B cell (primary cell): ENCODE results near the gene SLC34A2. TPM values are rescaled to one million over a fixed set of nuclear protein-coding genes. Genes with fewer than 3 reads are reported as not detected.

Experiments
- ATAC-seq: fragments of 200-7000 bp; cut with Tn5 transposase; one replicate; pipeline ENCODE4 v1.10.0; 2021; ENCODE audit warnings: low read depth, mild to moderate bottlenecking, moderate number of reproducible peaks, moderate library complexity
- CTCF ChIA-PET: fragments of 350-600 bp; sonication (Branson Sonifier 250); formaldehyde crosslinking; loops from one replicate; lab custom pipeline; 2021; ENCODE audit warnings: antibody characterized with exemption, inconsistent platforms; lab: Charles Lee
- POLR2A ChIA-PET: fragments of 350-600 bp; sonication (Branson Sonifier 250); formaldehyde crosslinking; loops from one replicate; lab custom pipeline; 2021; ENCODE audit warnings: antibody characterized with exemption; lab: Charles Lee
- DNase-seq: peaks from one replicate; pipeline ENCODE4 v3.0.0; 2013
- H2AFZ ChIP-seq: 2 replicates; pipeline ENCODE4 v1.6.1; 2012; ENCODE audit warnings: mild to moderate bottlenecking, low read depth, low read length; ENCODE audit not compliant: insufficient read depth, poor library complexity, severe bottlenecking
- H3K27ac ChIP-seq, 2 donors: 1 replicate in 1 of 2; 2 replicates in 1 of 2; pipeline ENCODE4 v1.5.1; 2012 to 2013; ENCODE audit warnings: low read length in 2 of 2, mild to moderate bottlenecking in 2 of 2, moderate library complexity in 1 of 2
- H3K27me3 ChIP-seq, 4 experiments: fragments of 200-600 bp in 1 of 4; sonication (generic) in 1 of 4; replicated peaks in 1 of 4; 1 replicate in 2 of 4; 2 replicates in 2 of 4; pipeline versions ENCODE4 v1.6.1 to v1.7.0; 2013 to 2016; ENCODE audit warnings: low read length in 3 of 4, mild to moderate bottlenecking in 2 of 4, mixed read lengths in 1 of 4, moderate library complexity in 1 of 4; ENCODE audit not compliant: insufficient read depth in 4 of 4, control insufficient read depth in 3 of 4; ENCODE audit errors: control extremely low read depth in 1 of 4
- H3K36me3 ChIP-seq, 2 experiments: replicated peaks in 1 of 2; 1 replicate in 1 of 2; 2 replicates in 1 of 2; pipeline versions ENCODE4 v1.6.1 to v1.7.1; 2013; ENCODE audit warnings: low read length in 1 of 2; ENCODE audit not compliant: insufficient read depth in 2 of 2, control insufficient read depth in 1 of 2; ENCODE audit errors: control extremely low read depth in 1 of 2, extremely low read depth in 1 of 2
- H3K4me1 ChIP-seq, 2 donors: fragments of 200-600 bp in 1 of 2; sonication (generic) in 1 of 2; 1 replicate in 1 of 2; 2 replicates in 1 of 2; pipeline versions ENCODE4 v1.5.1 to v1.6.1; 2013 to 2017; ENCODE audit warnings: low read length in 2 of 2; ENCODE audit not compliant: control insufficient read depth in 2 of 2, insufficient read depth in 2 of 2
- H3K4me2 ChIP-seq: replicated peaks from 2 replicates; pipeline ENCODE3; 2012; ENCODE audit warnings: mild to moderate bottlenecking, low read depth, low read length; ENCODE audit not compliant: poor library complexity, severe bottlenecking
- H3K4me3 ChIP-seq, 5 experiments: fragments of 200-600 bp in 1 of 5; sonication (generic) in 1 of 5; 1 replicate in 3 of 5; 2 replicates in 2 of 5; pipeline versions ENCODE4 v1.5.1 to v1.7.0; 2011 to 2016; ENCODE audit warnings: low read length in 4 of 5, mild to moderate bottlenecking in 4 of 5, low read depth in 2 of 5, control low read depth in 1 of 5, moderate library complexity in 1 of 5; ENCODE audit not compliant: insufficient read depth in 1 of 5; ENCODE audit errors: control extremely low read depth in 1 of 5, extremely low read depth in 1 of 5
- H3K79me2 ChIP-seq: fragments of 200-600 bp; sonication (generic); one replicate; pipeline ENCODE4 v1.6.0; 2016; ENCODE audit warnings: low read length; ENCODE audit not compliant: control insufficient read depth, insufficient read depth
- H3K9ac ChIP-seq: fragments of 200-600 bp; sonication (generic); 2 replicates; pipeline ENCODE4 v1.6.1; 2017; ENCODE audit warnings: mild to moderate bottlenecking, low read length, moderate library complexity
- H3K9me3 ChIP-seq, 3 donors: one replicate each; pipeline versions ENCODE4 v1.6.1 to v1.7.1; 2013; ENCODE audit warnings: low read length in 2 of 3; ENCODE audit not compliant: control insufficient read depth in 2 of 3, insufficient read depth in 1 of 3; ENCODE audit errors: control extremely low read depth in 1 of 3
- H4K20me1 ChIP-seq: 2 replicates; pipeline ENCODE4 v1.6.0; 2012; ENCODE audit warnings: mild to moderate bottlenecking, low read length; ENCODE audit not compliant: insufficient read depth, control insufficient read depth, poor library complexity, severe bottlenecking
- H3K27ac Mint-ChIP-seq: one replicate; pipeline ENCODE4 v1.8.0; 2021; ENCODE audit warnings: mixed read lengths
- H3K27me3 Mint-ChIP-seq: one replicate; pipeline ENCODE4 v1.8.0; 2021; ENCODE audit warnings: mixed read lengths
- H3K4me1 Mint-ChIP-seq: one replicate; pipeline ENCODE4 v1.8.0; 2021; ENCODE audit warnings: mixed read lengths
- H3K4me3 Mint-ChIP-seq: one replicate; pipeline ENCODE4 v1.8.0; 2021; ENCODE audit warnings: mixed read lengths
- H3K9me3 Mint-ChIP-seq: one replicate; pipeline ENCODE4 v1.8.0; 2022; ENCODE audit warnings: mixed read lengths; ENCODE audit not compliant: insufficient read depth
- CTCF ChIP-seq: fragments of 200-600 bp; IDR thresholded peaks from one replicate; pipeline ENCODE4 v1.8.0; 2022; ENCODE audit warnings: antibody characterized with exemption, mild to moderate bottlenecking
- EZH2 ChIP-seq: IDR thresholded peaks from 2 replicates; pipeline ENCODE4 v1.6.1; 2012; ENCODE audit warnings: borderline replicate concordance, low read depth, mild to moderate bottlenecking, moderate library complexity, low read length; ENCODE audit not compliant: insufficient read depth, poor library complexity, severe bottlenecking
- WGBS: methylation state at CpG from one replicate; pipeline ENCODE4 v1.1.5; 2013; ENCODE audit warnings: missing lambda C conversion rate; ENCODE audit not compliant: insufficient coverage; 5-methylcytosine and 5-hydroxymethylcytosine counted together
- intact Hi-C: fragments of 100-400 bp; cut with micrococcal nuclease; formaldehyde crosslinking; loops from one replicate; pipeline ENCODE4 v1.10.0; 2022
- polyA plus RNA-seq: library from polyadenylated mRNA; depleted of rRNA; stranded (reverse); fragments of >200 nt; gene quantifications from 2 replicates; pipeline ENCODE4 v1.2.3, GENCODE V29; 2012
- total RNA-seq, 2 donors: library from RNA; stranded (reverse); fragments of 120-200 nt in 1 of 2; gene quantifications; 1 replicate in 1 of 2; 2 replicates in 1 of 2; pipeline versions ENCODE4 v1.2.3 to v1.2.4, GENCODE V29; 2013 to 2022

The SLC34A2 gene
- total and polyA plus RNA-seq, 2 donors (not counting 1 experiment from before 2014, with no cell fraction given) = not detected

DNA sequence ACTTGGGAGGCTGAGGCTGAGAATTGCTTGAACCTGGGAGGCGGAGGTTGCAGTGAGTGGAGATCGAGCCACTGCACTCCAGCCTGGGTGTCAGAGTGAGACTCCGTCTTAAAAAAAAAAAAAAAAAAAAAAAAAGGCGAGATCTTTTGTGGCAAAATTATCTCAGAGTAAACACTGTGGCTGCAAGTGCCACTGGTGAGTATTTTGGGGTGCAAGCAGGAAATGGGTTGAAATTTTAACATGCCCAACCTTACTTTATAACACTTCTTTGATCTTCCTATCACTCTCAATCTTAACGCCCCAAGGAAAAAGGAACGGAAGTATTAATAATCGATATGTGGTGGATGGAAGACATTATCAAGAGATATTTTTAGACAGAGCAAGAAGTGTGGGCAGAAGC is 32.1 kb downstream of the SLC34A2 start:
- POLR2A ChIA-PET = no interaction called here
- Histone ChIP-seq H3K4me3 (no peak overlapping the region), H3K36me3 (no peaks in the 10 kb centered on the region), H4K20me1 (no peaks in the 10 kb centered on the region), H3K27ac (no peak overlapping the region), H3K4me1 (no peaks in the 10 kb centered on the region), H3K79me2 (no peaks in the 10 kb centered on the region), H2AFZ (no peak overlapping the region), H3K27me3 (no peaks in the 10 kb centered on the region), H3K9me3 (peaks cover 2 to 12% (median 6%) of the 10 kb centered on the region in 3 donors), H3K9ac (no peak overlapping the region), H3K4me2 (no peak overlapping the region)
- no peak for DNase-seq
- WGBS = 95% methylated on average over 2 of the region's 7 CpGs
- ATAC-seq = no peak
- Mint-ChIP-seq H3K4me3 (no peak overlapping the region), H3K27ac (no peak overlapping the region), H3K4me1 (no peaks in the 10 kb centered on the region), H3K27me3 (no peaks in the 10 kb centered on the region), H3K9me3 (peaks cover 5% of the 10 kb centered on the region)
- TF ChIP-seq CTCF (no peak), EZH2 (no peak)
- intact Hi-C loops = no loop called here
- CTCF ChIA-PET = no interaction called here

GRCh38 chr4:25694466-25694865 is 38.8 kb downstream of the SLC34A2 start:
- Histone ChIP-seq H3K4me2 (no peak overlapping the region), H3K79me2 (no peaks in the 10 kb centered on the region), H3K4me1 (no peaks in the 10 kb centered on the region), H3K9me3 (peaks cover 1 to 16% (median 6%) of the 10 kb centered on the region in 3 donors), H3K36me3 (no peaks in the 10 kb centered on the region), H3K9ac (no peak overlapping the region), H3K27me3 (no peaks in the 10 kb centered on the region), H4K20me1 (no peaks in the 10 kb centered on the region), H3K4me3 (no peak overlapping the region), H3K27ac (no peak overlapping the region), H2AFZ (no peak overlapping the region)
- intact Hi-C loops = no loop called here
- ATAC-seq = no peak
- CTCF ChIA-PET = no interaction called here
- no CpG with 5 or more reads among the region's 3 CpGs for WGBS
- Mint-ChIP-seq H3K27ac (no peak overlapping the region), H3K4me1 (no peaks in the 10 kb centered on the region), H3K9me3 (peaks cover 7% of the 10 kb centered on the region), H3K27me3 (no peaks in the 10 kb centered on the region), H3K4me3 (no peak overlapping the region)
- no peak for DNase-seq
- no peak for TF ChIP-seq EZH2
- no peak for TF ChIP-seq CTCF
- POLR2A ChIA-PET = no interaction called here
